Measurements from ENCODE around the gene NAT16.
A peak's percentile ranks its signal among the peaks of the same experiment; 100 is the strongest.

Gene NAT16

DNA sequence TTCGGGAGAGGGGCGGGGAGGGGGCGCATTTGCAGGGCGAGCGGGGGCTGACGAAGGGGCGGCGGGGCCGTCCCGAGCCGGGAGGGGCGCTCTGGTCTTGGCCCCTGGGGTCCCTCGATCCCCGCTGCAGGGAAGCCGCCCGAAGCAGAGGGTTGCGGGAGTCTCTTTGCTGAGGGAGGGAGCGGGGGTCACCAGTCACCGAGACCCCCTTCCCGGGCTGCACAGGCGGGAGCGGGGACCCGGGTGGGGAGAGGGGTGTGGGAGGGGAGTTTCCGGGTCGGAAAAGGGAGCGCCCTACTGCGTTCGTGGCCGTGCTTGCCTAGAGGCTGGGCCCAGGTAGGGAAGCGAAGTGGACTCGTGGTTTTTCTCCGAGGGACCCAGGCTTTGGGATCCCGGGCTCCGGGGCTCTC is 25.4 kb downstream of the NAT16 start:
- H3K27ac ChIP-seq, result peak overlapping the region; percentile 87
- no peak for TF ChIP-seq ZFX (IDR thresholded peaks at IDR 0.05; ENCODE audit: borderline replicate concordance)
- TF ChIP-seq, protein P1, sequence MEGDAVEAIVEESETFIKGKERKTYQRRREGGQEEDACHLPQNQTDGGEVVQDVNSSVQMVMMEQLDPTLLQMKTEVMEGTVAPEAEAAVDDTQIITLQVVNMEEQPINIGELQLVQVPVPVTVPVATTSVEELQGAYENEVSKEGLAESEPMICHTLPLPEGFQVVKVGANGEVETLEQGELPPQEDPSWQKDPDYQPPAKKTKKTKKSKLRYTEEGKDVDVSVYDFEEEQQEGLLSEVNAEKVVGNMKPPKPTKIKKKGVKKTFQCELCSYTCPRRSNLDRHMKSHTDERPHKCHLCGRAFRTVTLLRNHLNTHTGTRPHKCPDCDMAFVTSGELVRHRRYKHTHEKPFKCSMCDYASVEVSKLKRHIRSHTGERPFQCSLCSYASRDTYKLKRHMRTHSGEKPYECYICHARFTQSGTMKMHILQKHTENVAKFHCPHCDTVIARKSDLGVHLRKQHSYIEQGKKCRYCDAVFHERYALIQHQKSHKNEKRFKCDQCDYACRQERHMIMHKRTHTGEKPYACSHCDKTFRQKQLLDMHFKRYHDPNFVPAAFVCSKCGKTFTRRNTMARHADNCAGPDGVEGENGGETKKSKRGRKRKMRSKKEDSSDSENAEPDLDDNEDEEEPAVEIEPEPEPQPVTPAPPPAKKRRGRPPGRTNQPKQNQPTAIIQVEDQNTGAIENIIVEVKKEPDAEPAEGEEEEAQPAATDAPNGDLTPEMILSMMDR (IDR thresholded peaks at IDR 0.05), result 0 out of 2 replicates have a peak, but pooled peaks have one; percentile 11

DNA sequence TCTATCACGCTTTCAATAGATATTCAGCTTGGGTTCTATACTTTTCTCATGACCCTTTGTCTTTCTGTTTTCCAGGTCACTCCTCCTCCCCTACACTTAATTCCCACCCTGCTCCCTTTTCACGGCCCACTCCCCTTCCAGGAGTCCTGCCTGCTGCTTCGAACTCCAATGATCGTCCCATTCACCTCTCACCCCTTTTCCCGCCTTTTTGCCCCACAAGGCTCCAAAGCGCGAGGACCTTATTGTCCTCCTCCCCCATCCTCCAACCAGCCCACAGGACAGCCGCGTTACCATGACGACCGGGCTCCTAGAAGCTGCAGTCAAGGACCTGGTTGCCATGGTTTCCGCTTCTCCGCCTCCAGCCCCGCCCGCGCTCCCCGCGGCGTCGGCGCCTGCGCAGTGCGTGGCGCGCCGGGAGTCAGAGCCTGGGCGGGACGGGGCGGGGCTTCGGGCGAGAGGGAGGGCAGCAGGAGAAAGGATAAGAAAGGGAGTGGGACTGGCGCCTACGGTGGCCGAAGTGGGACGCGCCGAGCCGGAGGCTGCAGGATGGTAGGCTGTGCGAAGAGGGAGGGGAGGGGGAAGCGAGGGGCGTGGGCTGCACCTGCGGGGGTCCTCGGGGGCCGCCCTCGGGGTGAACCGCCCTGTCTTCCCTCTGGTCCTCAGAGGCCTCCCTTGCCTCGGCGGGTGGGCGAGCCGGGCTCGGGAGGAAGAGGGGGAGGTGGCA is 26.0 kb downstream of the NAT16 start, which contains the start of gene AP1S1:
AP1S1 (plus strand) TSS at position 508 of the 724 bp plus-strand sequence; CDS start at position 547, 39 bp downstream.
- H3K27ac ChIP-seq, result peak within 1 kb of the TSS; percentile 87
- no peak for TF ChIP-seq ZFX (IDR thresholded peaks at IDR 0.05; ENCODE audit: borderline replicate concordance)
- TF ChIP-seq, protein P1 (IDR thresholded peaks at IDR 0.05), result no peak

- TF ChIP-seq, protein P1 (IDR thresholded peaks at IDR 0.05), result no peak
- TF ChIP-seq ZFX (IDR thresholded peaks at IDR 0.05; ENCODE audit: borderline replicate concordance), result no peak
These were observed 28.0 kb downstream of the NAT16 start for GRCh38 chr7:101151908-101152651.

GRCh38 chr7:101140746-101141382 is 39.2 kb downstream of the NAT16 start:
- H3K27ac ChIP-seq, result peak overlapping the region; percentile 6; the same call in 1 of the 2 replicates

More at GRCh38 chr7:101151908-101152651, 28.0 kb downstream of the NAT16 start:
- no peak overlapping the region for H3K27ac ChIP-seq

GRCh38 chr7:101140339-101140699 is 39.8 kb downstream of the NAT16 start:
- H3K27ac ChIP-seq, result peak overlapping the region; percentile 6; the same call in 1 of the 2 replicates
- TF ChIP-seq ZFX (IDR thresholded peaks at IDR 0.05; ENCODE audit: borderline replicate concordance), result no peak
- TF ChIP-seq, protein P1 (IDR thresholded peaks at IDR 0.05), result no peak

More at GRCh38 chr7:101140746-101141382, 39.2 kb downstream of the NAT16 start:
- TF ChIP-seq, protein P1 (IDR thresholded peaks at IDR 0.05), result no peak
- TF ChIP-seq ZFX (IDR thresholded peaks at IDR 0.05; ENCODE audit: borderline replicate concordance), result no peak

DNA sequence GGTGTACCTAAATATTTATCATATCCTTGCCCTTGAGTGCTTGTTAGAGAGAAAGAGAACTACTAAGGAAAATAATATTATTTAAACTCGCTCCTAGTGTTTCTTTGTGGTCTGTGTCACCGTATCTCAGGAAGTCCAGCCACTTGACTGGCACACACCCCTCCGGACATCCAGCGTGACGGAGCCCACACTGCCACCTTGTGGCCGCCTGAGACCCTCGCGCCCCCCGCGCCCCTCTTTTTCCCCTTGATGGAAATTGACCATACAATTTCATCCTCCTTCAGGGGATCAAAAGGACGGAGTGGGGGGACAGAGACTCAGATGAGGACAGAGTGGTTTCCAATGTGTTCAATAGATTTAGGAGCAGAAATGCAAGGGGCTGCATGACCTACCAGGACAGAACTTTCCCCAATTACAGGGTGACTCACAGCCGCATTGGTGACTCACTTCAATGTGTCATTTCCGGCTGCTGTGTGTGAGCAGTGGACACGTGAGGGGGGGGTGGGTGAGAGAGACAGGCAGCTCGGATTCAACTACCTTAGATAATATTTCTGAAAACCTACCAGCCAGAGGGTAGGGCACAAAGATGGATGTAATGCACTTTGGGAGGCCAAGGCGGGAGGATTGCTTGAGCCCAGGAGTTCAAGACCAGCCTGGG is 41.8 kb downstream of the NAT16 start:
- H3K27ac ChIP-seq, result peak overlapping the region; percentile 31; the same call in 1 of the 2 replicates

More for the DNA sequence above, 41.8 kb downstream of the NAT16 start:
- TF ChIP-seq ZFX (IDR thresholded peaks at IDR 0.05; ENCODE audit: borderline replicate concordance), result no peak
- TF ChIP-seq, protein P1 (IDR thresholded peaks at IDR 0.05), result peak; percentile 91

All from 22Rv1 (cell line).